HG02678 (cell line): Measurements from ENCODE around the gene SND1.
A peak's percentile ranks its signal among the peaks of the same experiment; 100 is the strongest.

ENCODE experiments used
- ATAC-seq: cut with Tn5 transposase; IDR thresholded peaks from one replicate; pipeline ENCODE4 v1.9.1; 2021; ENCODE audit warnings: mild to moderate bottlenecking, moderate library complexity; ENCODE audit not compliant: unreplicated experiment

SND1 gene

DNA sequence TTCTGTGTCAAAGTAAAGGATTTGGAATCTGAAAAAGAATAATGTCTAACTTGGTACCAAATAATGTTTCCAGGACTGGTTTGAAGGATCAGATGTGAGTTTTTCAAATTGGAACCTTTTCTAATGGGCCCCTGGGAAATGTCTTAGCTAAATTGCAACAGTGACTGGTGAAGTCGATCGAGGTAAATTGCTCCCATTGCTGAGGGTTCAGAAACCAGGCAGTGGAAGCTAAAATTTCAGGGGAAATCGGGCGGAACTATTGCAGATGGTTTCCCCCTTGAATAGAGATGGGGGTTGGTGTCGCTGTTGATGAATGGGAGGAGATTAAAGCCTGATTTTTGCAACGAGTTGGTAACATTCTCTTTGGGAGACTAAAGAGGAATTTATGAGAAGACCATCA lies 112.7 kb downstream of the SND1 start:
- no peak for ATAC-seq

DNA sequence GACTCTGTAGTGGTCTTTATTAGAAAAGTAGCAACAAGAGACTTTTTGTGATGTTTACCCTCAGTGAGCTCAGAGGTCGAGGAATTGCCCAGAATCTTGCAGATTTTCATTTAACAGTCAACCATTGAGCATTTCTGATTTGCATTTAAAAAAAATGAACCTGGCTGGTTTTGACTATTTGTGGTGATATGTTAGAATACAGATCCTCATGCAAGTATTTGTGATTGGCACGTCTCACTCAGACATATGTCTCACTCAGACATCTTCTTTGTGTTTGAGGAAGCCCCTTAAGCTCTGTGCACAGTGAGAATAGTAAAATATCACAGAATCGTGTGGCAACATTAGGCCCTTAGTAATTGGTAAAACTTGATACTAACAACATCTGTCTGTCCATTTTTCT lies 113.2 kb downstream of the SND1 start:
- no peak for ATAC-seq

DNA sequence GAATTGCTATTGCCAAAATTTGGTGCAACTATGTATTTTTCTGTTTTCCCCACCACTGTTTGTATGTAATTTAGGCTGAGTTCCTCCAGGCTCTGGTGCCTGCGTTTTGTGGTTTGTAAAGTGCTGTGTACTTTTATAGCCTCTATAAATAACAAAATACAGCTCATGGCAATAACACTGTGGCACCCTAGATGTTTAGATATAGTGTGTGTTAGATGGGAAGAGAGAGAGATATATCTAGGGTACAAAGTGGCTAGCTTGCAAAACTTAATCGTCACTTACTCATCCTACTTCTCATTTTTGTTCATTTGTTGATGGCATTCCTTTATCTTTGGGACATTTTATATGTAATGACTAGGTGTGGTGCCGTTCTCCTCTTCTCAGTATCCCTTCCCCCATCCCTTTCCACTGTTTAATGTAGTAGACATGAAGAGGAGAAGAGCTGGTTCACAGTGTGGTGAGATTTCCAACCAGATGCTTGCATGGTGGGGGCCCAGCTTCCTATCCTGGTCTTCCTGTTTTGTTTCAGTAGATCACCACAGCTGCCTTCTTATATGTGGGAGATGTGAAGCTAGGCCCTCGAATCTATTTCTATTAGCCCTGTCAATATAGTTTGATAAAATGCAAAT lies 115.0 kb downstream of the SND1 start:
- ATAC-seq: no peak

DNA sequence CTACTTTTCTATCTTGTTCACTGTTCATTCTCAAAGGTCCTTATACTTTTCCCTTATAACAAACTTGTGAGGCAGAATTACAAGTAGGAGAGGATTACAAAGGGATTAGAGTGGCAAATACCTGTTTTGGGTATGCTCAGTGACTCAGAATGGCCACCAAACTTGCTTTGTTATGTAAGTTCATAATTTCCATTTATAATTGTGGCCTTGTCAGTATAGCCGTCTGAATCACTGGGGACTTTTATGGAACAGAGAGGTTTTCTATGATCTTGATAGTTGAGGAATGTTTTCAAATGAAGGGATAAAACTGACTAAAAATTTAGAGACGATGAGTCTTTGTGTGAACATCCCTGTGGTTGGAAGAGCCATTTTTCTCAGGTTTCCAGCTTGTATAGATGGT lies 116.2 kb downstream of the SND1 start:
- ATAC-seq: no peak

DNA sequence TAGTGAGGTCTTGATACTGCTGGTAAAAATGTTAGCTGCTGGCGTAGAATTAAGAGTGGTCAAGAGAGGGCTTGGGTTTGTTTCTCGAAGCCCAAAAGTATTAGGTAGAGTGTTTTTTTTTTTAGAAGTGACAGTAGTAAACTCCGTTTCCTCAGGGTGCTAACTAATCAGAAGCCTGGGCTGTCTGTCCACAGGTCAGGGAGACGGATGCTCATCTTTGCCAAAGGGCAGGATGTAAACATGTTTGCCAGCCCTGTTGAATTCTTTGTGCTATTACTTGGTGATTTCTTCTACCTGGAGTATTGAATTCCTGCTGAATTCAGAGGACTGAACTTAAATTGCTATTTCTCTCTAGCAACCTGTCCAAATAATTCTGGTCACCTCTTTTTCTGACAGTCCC lies 117.1 kb downstream of the SND1 start:
- ATAC-seq: no peak

DNA sequence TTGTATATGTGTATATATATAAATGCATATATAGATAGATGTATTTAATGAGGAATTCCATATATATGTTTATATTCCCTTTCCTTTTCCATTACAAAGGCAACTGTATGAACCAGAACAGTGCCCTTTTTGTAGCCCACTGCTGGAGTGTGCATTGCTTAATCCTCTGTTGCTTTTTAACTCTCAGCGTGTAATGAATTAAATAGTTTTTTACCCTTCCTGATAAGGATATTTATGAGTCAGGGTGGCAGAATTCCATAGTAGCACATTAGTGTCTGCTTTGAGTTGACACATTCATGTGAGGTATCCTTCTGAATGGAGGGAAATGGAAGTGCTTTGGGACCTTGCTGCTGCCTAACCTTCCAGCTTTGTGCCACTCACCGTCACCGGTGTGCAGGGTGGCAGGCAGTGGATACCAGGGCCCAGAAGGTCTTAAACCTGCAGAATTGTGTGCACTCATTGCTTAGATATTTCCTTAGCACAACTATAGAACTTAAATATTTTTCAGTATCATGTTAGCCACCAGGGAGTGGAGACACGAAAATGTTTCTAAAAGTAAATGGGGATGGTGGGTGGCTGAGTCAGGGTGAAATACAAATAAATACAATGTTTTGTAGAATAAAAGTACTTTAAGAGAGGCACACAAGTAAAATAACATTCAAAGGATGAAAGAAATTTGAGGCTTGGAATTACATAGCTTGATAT lies 117.9 kb downstream of the SND1 start:
- no peak for ATAC-seq

DNA sequence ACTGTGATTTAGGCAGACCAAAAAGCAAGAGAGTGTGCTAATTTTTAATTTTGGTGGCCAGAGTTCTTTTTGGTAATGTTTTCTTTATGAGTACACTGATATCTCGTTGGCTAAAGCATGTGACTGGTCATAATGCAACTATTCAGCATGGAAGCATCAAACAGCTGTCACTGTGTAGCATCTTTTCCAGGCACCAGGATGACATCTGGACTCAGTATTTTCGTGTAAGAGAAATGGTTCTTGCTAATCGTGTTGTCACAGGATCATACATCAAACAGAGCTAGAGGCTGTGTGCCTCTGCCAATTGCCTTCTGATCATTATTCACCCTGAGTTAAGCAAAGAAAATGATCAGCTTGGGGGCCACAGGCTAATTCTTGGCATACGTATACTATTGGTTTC lies 118.9 kb downstream of the SND1 start:
- no peak for ATAC-seq

DNA sequence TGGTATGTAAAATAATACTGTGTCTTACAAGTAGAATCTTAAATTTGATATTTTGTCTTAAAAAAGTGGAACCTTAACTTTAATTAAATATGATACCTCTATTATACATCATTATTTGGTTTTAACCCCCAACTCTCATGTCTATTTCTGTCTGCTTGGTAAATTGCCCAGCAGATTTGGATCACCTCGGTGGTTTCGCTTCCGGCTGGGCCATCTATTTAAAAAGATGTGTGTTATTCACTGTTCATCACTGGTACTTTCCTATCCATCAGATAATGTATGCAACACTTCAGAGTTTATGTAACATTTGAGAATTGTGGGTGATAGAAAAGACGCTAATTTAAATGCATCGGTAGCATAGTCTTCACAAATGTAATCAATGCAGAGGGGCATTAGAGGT lies 119.7 kb downstream of the SND1 start:
- ATAC-seq: no peak

DNA sequence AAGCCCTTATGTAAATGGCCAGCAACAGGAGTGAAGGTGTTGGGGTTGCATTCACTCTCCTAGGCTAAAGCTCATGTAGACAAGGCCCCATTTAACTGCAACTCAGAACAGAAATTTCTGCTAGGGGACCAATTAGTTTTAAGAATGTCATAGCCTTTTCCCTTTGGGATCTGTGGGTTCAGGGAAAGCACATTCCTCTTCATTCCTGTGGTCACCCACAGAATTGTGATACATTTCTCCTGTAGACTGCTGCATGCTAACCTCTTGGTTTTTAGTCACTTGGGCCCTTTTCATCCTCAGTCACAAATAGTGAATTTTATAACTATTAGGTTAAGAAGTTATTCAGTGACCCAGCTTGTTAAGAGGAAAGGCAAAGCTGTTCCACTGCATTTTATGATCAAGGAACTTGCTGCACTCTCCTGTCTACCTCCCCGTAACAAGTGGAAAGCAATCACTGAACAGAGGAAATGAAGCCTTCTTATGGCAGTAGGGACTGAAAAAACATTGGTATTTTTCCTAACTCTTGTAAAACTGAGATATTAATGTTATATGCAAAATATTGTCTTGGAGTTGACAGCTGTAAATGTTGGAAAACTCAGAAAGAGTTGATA lies 124.9 kb downstream of the SND1 start:
- ATAC-seq: no peak

DNA sequence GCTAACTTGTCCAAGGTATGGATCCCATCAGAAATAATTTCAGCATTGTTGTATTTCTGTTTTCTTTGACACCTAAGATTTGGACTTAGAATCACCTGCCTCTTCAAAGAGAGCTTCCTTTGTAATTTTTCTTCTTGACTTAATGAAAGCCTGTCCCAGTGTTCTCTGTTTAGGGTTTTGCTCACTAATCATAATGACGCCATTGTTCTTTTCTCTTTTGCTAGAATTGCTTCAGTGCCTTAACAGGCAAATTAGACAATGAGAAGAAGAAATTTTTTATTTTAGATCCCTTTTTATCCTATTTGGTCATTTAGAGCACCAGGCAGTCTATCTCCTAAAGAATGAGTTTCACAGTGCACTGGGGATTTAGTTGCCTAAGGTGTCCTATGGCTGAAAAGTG lies 128.5 kb downstream of the SND1 start:
- ATAC-seq: no peak

DNA sequence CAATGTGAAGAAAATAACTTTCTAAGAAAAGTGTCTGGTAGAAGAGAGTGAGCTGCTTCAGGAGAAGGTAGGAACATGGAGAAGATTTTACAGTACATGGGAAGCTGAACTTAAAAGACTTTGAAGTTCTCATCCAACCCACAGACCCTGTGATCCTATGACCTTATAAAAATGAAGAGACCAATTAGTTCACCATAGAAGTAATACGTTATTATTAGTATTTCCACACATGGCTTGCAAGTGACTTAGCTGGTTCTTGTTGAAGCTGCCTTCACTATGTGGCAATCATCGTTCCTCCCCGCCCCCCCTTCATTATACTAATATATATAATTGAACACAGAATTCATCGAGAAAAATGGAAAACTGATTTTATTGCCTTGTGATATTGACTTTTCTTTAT lies 129.1 kb downstream of the SND1 start:
- ATAC-seq: no peak

DNA sequence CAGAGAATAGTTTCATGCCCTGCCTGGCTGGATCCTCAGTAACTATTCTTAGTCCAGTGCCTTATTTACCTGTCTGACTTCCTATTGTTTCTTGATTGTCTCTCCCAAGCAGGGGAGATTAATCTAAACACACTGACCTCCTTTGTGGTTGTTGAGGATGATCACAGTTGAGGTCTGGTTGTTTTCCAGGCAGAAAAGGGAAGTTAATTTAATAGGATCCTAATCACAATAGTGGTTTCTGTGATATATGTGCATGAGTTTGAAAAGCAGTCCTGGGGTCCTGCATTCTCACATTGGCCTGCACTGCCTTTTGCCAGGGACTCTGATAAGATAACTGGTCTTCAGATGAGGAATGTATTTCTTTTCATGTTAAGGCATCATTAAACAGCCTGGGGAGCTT lies 130.1 kb downstream of the SND1 start:
- no peak for ATAC-seq

DNA sequence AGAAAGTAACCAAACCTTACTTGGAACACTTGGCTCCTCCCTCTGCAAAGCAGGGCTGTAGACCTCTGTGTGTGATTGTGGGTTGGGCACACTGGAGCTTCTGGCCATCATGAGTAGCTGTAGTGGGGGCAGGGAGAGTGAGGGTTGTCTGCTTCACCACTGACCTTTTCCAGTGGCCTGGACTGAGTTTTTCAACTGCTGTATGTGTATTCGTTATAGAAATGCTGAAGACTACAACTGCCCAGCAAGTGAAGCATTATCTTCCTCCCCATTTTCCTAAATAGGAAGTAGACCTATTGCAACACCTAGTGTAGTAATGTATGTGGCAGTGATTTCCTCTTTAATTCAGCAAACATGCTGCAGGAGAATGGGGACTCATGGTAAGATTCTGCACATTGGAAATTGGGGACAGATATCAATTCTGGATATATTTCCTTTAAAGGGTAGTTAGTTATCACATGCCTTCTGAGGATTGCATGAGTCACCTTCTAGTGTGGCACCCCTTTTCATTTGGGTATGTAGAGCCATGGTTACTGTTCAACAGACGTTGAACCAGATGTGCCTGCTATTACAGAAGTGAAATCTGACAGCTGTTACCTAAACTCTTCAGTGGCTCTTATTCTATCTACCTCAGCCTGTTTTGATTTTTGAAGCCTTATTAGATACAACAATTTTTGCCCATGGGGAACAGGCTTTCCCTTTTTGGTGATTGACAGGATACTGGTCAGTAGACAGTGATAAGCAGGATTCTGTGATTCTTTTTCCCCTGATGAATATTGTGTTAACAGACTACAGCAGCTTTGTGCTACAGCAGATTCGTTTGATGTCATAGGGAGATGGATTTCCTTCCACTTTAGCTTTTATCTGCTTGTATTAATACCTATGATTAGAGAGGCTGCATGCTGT lies 130.9 kb downstream of the SND1 start:
- ATAC-seq: peak; percentile 85

DNA sequence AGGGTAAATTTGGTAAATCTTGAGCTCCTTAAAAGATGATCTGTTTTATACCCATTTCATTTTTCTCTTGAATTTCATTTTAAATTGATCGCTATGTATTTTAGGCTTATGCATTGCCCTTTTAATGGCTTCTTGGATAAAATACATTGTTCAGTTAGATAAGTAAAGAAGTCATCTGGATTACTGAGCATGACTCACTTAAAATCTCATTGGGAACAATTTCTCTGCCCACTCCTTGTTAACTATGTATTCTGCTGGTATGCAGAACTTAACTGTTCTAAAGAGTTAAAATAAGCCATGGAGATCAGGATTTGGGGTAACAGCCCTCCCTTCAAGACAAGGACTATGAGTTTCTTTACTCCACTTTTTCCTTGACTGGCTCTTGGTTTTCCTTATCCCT lies 134.2 kb downstream of the SND1 start:
- no peak for ATAC-seq

DNA sequence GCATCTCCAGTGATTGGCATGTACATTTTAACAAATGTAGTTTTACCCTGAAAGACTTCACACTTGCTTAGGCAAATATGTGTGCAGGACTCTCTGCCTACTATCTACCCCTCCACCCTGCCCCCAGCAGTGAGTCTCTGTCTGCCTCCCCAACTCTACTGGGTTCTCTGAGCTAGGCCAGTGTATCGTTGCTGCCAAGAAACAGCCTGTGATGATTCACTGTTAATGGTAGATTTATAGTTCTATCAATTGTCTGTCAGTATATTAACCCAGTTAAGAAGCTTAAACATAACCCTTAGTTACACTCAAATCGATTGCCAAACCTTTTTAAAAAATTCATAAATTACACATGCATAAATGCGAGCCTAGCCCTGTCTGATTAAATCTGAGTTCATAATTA lies 137.0 kb downstream of the SND1 start:
- no peak for ATAC-seq

DNA sequence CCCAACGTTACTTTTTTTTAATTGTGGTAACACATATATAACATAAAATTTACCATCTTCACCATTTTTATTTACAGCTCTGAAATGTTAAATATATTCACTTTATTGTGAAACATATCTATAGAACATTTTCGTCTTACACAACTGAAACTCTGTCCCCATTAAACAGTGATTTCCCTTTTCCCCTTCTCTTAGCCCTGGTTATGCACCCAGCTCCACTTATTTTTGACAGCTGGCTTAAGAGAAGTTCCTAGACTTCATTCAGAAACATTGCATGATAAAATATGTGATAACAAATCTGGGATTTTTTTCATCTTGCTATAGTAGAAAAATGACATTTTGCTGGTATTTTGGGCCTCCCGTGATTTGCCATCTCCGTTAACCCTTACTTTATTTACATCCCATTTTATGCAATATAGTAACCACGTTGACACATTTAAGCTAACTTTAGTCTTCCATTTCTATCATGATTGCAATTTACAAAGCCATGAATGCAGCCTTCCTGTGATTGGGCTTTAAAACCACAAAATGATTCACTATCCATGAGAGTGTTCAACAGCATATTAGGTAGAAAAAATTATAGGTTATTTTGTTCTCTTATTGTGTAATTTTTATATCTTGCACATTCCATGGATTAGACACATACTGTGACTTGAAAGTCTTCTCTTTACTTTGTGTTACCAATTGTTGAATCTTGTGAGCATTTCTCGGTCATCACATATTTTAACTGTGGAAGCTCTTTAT lies 139.6 kb downstream of the SND1 start:
- ATAC-seq: no peak

DNA sequence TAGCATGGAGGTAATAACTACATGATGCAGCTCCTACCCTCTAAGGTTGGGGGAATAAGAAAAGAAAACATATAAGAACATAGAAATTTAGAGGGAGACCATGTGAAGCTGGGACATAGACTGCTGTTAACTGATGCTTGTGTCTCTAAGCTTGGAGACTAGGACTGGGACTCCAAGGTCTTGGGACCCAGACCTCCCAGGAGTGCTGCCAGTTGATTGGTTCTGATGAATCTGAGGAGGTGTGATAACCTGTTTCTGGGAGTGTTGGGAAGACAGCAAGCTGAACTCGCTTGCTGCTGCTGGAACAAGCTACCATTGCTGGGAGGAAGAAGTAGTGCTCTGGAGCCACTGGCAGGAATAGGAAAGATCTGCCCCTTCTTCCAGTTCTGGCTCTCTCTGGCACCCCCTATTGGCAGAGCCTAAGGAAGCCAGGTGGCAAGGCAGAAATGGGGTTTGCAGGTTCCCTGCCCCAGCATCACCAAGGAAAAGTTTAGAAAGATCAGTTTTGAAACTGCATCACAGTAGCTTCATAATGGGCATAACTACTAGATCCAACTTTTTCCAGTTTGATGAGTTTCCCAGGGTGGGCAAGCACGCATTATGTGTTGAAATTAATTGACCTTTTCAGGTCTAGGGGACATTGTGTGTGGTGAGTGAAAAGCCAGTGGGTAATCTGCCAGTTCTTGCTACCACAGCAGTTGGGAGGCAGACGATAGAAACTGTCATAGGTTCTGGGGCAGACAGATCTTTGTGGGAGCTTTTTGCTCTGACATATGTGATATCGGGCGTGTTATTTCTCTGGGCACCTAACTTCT lies 140.7 kb downstream of the SND1 start:
- ATAC-seq: no peak

DNA sequence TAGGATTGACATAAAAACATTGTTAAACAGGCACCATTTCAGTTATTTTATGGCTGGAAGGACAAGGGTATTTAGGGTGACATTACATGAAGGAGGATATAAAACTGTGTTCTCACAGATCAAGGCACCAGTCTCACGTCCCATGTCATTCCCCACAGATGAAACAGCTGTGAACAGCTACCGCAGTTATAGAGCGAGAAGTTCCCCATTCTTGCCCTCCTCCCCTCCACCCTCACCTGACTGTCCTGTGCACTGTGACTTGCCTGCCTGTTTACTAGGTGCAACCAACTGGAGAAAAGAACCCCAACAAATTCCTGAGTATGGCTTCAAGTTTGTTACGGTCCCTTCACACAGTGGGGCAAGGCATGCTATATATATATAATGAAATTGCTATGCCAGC lies 141.6 kb downstream of the SND1 start:
- peak; percentile 71 for ATAC-seq

DNA sequence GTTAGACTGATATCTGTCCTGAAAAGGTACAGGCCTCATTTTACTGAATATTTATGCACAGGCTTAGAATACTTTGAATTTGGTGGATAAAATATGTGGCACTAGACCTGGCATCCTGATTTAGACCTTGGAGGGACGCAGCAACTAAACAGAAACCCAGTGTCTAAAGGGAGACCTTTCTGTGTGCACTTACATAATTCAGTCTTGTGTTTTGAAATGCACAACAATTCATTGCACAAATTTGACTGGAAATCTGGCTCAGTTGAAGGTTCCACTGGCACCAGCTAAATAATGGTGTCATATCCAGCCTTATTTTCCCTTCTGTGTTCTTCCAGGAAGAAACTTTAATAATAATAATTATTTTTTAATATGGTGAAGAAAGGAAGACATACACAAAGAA lies 142.1 kb downstream of the SND1 start:
- no peak for ATAC-seq

DNA sequence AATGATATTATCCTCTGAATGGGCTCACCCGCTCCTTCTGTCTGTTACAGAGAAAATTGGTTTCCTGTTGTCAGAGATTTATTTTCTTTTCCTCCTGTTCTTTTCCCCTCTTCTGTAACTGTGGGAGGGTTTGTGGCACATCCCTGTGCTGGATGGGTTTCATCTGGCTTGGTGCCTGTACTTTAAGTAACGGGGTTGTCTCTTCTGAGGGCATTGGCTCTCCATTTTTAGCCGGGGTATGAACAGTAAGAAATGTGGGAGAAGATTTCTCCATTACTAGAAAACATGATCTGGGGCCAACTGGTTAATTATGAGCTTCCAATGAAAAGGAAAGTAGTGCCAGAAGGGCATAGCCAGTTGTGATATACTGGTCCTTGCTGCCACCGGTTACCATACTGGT lies 142.6 kb downstream of the SND1 start:
- no peak for ATAC-seq
